ENCODE measurements around the gene CDH6. TPM values are rescaled to one million over a fixed set of nuclear protein-coding genes. Genes with fewer than 3 reads are reported as not detected.

The CDH6 gene
- total RNA-seq, 1 donor from 2014 or later: 6.7 TPM

DNA sequence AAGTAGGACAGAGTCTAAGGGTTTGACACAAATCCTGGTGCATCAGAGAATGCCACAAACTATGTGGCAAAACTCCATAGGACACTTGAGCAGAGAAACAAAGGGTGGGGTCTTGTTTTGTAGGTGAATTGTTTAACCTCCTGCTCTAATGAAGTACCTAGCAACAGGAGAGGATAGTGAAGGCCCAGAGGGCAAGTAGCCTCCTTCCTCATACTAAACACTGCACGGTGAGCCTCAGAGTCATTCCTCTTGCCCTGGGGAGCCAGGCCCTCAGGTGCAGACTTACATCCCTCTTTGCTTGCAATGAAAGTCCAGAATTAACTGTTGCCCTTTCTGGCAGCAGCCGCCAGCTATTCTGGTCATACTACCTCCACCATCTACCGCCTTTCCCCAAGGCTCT is 172.3 kb downstream of the CDH6 start:
- no peak for DNase-seq (ENCODE audit: extremely low read depth, low read depth, low spot score)

DNA sequence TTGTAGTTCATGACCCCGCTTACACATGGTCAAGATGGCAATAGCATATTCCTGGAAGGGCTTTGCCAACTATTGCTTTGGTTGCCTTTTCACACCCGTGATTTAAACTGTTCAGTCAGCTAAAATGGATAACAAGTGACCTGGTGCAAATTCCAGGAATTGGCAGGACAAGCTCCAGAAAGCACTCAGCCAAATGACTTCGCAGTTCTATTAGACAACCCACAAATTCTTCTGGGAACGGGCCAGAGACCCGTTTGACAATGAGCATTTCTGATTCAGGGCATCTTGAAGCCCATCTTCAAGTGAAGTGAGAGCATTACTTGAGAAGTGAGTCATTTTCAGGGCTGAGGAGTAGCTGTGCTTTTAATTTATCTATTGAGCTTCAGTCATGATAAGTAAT is 173.5 kb downstream of the CDH6 start:
- DNase-seq (ENCODE audit: extremely low read depth, low read depth, low spot score): no peak

DNA sequence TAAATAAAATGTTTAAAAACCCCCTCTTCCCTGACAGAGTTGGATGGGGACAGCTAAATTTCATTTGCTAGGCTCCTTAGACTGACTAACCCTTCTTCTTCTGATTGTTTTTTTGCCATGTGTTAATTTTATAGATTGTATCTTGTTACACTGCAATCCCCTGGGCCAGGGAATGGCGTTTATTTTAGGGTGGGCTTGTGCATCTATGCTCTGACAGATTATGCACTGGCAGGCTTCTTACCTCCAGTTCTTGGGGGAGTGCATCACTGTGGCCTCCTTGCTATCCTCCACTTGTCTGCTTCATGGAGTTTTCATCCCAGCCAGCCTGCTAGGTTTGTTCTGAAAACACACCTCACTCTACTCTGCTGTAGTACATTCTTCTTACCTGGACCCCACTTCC is 178.6 kb downstream of the CDH6 start:
- no peak for DNase-seq (ENCODE audit: extremely low read depth, low read depth, low spot score)

DNA sequence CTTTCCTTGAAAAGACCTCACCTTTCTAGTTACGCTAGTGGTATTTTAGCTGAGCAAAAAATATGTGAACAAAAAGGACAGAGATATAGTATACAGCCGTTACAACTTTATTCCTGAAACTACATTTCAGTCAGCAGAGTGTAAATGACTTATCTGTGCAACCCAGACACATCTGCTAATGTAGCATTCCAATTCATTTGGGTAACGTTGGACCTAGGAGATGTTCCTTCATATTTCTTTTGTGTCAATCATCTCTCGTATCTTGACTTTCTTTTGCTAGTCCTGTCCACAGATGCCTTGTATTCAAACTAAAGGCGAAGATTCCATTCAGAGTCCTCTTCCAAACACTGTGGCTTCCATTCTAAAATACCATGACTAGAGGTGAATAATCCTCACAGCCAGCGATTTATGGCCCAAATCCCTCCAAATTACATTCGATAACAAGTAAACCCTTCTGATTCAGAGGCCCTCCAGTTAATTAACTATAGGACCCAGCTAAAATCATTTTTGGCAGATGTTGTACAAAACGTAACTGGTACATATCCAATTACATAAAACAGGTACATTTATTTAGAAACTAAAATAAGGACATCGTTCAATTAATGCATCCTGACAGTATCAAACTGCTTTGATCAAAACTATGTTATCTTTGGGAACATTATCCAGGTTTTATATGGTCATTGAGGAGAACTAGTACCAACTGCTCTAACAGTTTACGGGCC is 182.7 kb downstream of the CDH6 start:
- DNase-seq (ENCODE audit: extremely low read depth, low read depth, low spot score): no peak

DNA sequence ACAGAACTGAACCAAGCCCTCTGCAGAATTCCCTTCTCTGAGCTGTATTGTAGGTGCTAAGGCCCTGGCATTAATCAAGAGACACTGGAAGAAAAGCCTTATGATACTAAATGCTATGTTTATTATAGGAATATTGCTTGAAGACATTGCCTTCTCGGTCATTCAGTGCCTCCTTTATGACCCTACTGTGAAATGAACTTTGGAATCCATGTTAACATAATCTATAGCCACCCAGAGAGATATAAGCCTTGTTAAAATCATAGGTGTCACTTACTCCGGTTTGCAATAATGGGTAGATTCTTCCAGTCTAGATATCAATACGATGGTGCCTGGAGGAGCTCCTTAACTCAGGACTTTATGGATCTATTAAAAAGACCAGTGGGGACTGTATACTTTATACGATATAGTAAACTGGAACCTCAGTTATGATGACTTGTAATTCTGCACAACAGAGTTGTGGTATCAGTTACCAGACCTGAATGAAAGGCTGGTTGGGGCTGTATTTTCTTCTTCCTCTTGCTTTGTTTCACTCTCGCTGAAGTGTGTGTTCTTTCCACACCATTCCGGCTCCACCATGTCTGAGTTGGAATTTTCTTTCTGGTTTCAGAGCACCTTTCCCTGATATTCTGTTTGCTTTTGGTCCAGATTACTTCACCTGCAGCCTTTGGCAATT is 183.9 kb downstream of the CDH6 start:
- no peak for DNase-seq (ENCODE audit: extremely low read depth, low read depth, low spot score)

DNA sequence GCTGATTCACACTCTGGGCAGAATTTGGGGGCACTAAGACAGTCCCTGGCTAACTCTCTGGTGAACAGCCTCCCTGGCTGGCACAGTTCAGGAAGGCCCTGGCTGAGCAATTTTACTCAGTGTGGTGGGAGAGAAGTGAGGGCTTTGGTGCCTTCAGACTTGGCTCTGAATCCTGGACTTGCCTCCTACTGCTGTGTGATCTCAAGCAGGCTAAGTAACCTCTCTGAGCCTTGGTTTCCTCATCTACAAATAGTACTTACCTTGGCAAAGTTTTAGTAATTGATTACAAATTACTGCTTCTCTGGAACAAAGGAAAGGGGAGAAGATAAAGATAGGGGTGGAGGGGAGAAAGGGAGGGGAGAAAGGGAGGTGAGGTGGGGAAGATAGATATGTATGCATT is 184.7 kb downstream of the CDH6 start:
- DNase-seq (ENCODE audit: extremely low read depth, low read depth, low spot score): no peak
